HepG2 (cell line): ENCODE results near the gene SERPINI1. TPM values are rescaled to one million over a fixed set of nuclear protein-coding genes. Genes with fewer than 3 reads are reported as not detected.

Experiments used
- ATAC-seq: fragments of 200-7000 bp; cut with Tn5 transposase; 3 replicates; pipeline ENCODE4 v1.9.1; 2020; ENCODE audit warnings: mild to moderate bottlenecking, moderate library complexity
- BruUV-seq: library from RNA; stranded (reverse); fragments of 400-500 nt; replicated peaks from 2 replicates; lab custom pipeline; 2021; lab: Mats Ljungman, UMichigan
- CTCF ChIA-PET: fragments of 300-600 bp; formaldehyde crosslinking; extraction: SDS; loops from one replicate; lab custom pipeline; 2021; ENCODE audit warnings: low total read pairs, inconsistent platforms, low intra/inter-chr PET ratio; lab: Yijun Ruan, JAX
- POLR2A ChIA-PET: fragments of 350-600 bp; sonication (Branson Sonifier 250); formaldehyde crosslinking; loops from one replicate; lab custom pipeline; 2020; ENCODE audit warnings: antibody characterized with exemption, inconsistent platforms; lab: Yijun Ruan, JAX
- DNase-seq: peaks from one replicate; pipeline ENCODE4 v3.0.0-alpha.2; 2015; ENCODE audit warnings: low spot score
- FAIRE-seq: peaks from 3 replicates; lab custom pipeline; 2011; peaks lifted over from hg19 to GRCh38; lab: Jason Lieb, UNC
- H2AFZ ChIP-seq: one replicate; pipeline ENCODE4 v1.6.1; 2011; ENCODE audit warnings: low read length, inconsistent platforms
- H3K27ac ChIP-seq: fragments of 300-600 bp; 3 replicates; pipeline ENCODE4 v1.8.0; 2011; ENCODE audit warnings: mixed run types, mild to moderate bottlenecking, mixed read lengths, low read length, inconsistent platforms; ENCODE audit not compliant: insufficient read depth; ENCODE audit errors: extremely low read length
- H3K27me3 ChIP-seq, 2 experiments: fragments of 200-600 bp in 1 of 2; 2 replicates in 1 of 2; 3 replicates in 1 of 2; pipeline versions ENCODE4 v1.6.0 to v1.8.0; 2011; ENCODE audit warnings: low read length in 2 of 2, mild to moderate bottlenecking in 2 of 2, moderate library complexity in 2 of 2, inconsistent platforms in 1 of 2; ENCODE audit not compliant: insufficient read depth in 2 of 2, control insufficient read depth in 1 of 2
- H3K36me3 ChIP-seq, 2 experiments: fragments of 200-600 bp in 1 of 2; replicated peaks in 1 of 2; 2 replicates in 1 of 2; 3 replicates in 1 of 2; pipeline versions ENCODE4 v1.5.1 to v1.8.0; 2011; ENCODE audit warnings: low read length in 2 of 2, inconsistent platforms in 1 of 2; ENCODE audit not compliant: insufficient read depth in 2 of 2, control insufficient read depth in 1 of 2
- H3K4me1 ChIP-seq: 2 replicates; pipeline ENCODE4 v1.5.1; 2012; ENCODE audit warnings: low read length, inconsistent platforms; ENCODE audit not compliant: insufficient read depth
- H3K4me2 ChIP-seq: 2 replicates; pipeline ENCODE4 v1.6.0; 2011; ENCODE audit warnings: low read depth, low read length, inconsistent platforms
- H3K4me3 ChIP-seq, 3 experiments: fragments of 200-600 bp in 1 of 3; sonication (generic), shearing (Covaris generic) in 1 of 3; replicated peaks in 1 of 3; 2 replicates each; pipeline ENCODE4 v1.5.1; 2011 to 2016; ENCODE audit warnings: low read length in 3 of 3, inconsistent platforms in 2 of 3, low read depth in 2 of 3, mild to moderate bottlenecking in 2 of 3, control low read depth in 1 of 3, mixed read lengths in 1 of 3; ENCODE audit not compliant: insufficient read depth in 1 of 3
- H3K79me2 ChIP-seq: one replicate; pipeline ENCODE4 v1.6.1; 2011; ENCODE audit warnings: low read length, inconsistent platforms; ENCODE audit not compliant: insufficient read depth
- H3K9ac ChIP-seq: 2 replicates; pipeline ENCODE4 v1.6.0; 2011; ENCODE audit warnings: mild to moderate bottlenecking, low read depth, low read length, inconsistent platforms; ENCODE audit not compliant: insufficient read depth
- H3K9me3 ChIP-seq: 2 replicates; pipeline ENCODE4 v1.5.1; 2012; ENCODE audit warnings: mild to moderate bottlenecking, low read length
- H4K20me1 ChIP-seq: 2 replicates; pipeline ENCODE4 v1.6.0; 2011; ENCODE audit warnings: inconsistent platforms, mild to moderate bottlenecking, low read length, moderate library complexity; ENCODE audit not compliant: insufficient read depth
- FOXC1 ChIP-seq: sonication (generic); formaldehyde crosslinking; IDR thresholded peaks from 2 replicates; pipeline ENCODE4 v1.8.0; 2022; ENCODE audit warnings: mild to moderate bottlenecking, missing genetic modification reagents, borderline replicate concordance
- GZF1 ChIP-seq: sonication (generic); formaldehyde crosslinking; IDR thresholded peaks from 2 replicates; pipeline ENCODE4 v1.5.1; 2020; ENCODE audit warnings: mild to moderate bottlenecking, missing genetic modification reagents
- RCOR2 ChIP-seq: IDR thresholded peaks from 2 replicates; pipeline ENCODE4 v1.6.1; 2016; ENCODE audit warnings: missing biosample characterization, missing genetic modification reagents
- SP2 ChIP-seq: sonication (generic); formaldehyde crosslinking; IDR thresholded peaks from 2 replicates; pipeline ENCODE4 v1.5.1; 2020; ENCODE audit warnings: mild to moderate bottlenecking, missing genetic modification reagents
- SP5 ChIP-seq: IDR thresholded peaks from 2 replicates; pipeline ENCODE4 v1.6.1; 2016; ENCODE audit warnings: low read depth, borderline replicate concordance
- SRY ChIP-seq: sonication (generic); formaldehyde crosslinking; IDR thresholded peaks from 2 replicates; pipeline ENCODE4 v1.8.0; 2022; ENCODE audit warnings: mild to moderate bottlenecking, missing genetic modification reagents
- TSC22D2 ChIP-seq: sonication (generic); formaldehyde crosslinking; IDR thresholded peaks from 2 replicates; pipeline ENCODE4 v1.5.1; 2020; ENCODE audit warnings: missing genetic modification reagents, mild to moderate bottlenecking, borderline replicate concordance
- U2AF2 ChIP-seq: fragments of 200-400 bp; formaldehyde crosslinking; IDR thresholded peaks from 2 replicates; pipeline ENCODE4 v1.6.1; 2017; ENCODE audit warnings: low read depth, mild to moderate bottlenecking, low read length
- ZBTB7B ChIP-seq: sonication (generic); formaldehyde crosslinking; IDR thresholded peaks from 2 replicates; pipeline ENCODE4 v1.4.0; 2020; ENCODE audit warnings: missing genetic modification reagents
- ZNF549 ChIP-seq: sonication (generic); formaldehyde crosslinking; IDR thresholded peaks from 2 replicates; pipeline ENCODE4 v1.5.0; 2020; ENCODE audit warnings: missing genetic modification reagents
- ZNF703 ChIP-seq: sonication (generic); formaldehyde crosslinking; IDR thresholded peaks from 2 replicates; pipeline ENCODE4 v1.5.1; 2020; ENCODE audit warnings: missing genetic modification reagents, mild to moderate bottlenecking, moderate library complexity, borderline replicate concordance
- ZSCAN29 ChIP-seq: sonication (generic); formaldehyde crosslinking; conservative IDR thresholded peaks from 2 replicates; pipeline ENCODE4 v1.4.0; 2020; ENCODE audit warnings: mild to moderate bottlenecking, missing genetic modification reagents
- WGBS: methylation state at CpG from one replicate; pipeline ENCODE4 v1.1.6; 2017; ENCODE audit warnings: low lambda C conversion rate; 5-methylcytosine and 5-hydroxymethylcytosine counted together
- in situ Hi-C: cut with HindIII; loops from 2 replicates; pipeline ENCODE4 v1.10.0; 2017; ENCODE audit warnings: low pct_unique_long_range_greater_than_20kb; ENCODE audit not compliant: extremely low pct_ligation_motif_present
- intact Hi-C: fragments of 100-400 bp; cut with micrococcal nuclease; formaldehyde crosslinking; loops from one replicate; pipeline ENCODE4 v1.10.0; 2022; ENCODE audit not compliant: unreplicated experiment
- polyA plus RNA-seq, 8 experiments: library from polyadenylated mRNA; depleted of rRNA in 3 of 8; stranded (reverse) in 7 of 8; unstranded in 1 of 8; fragments of >200 nt; fragmentation: Illumina TruSeq in 4 of 8; extraction: Trizol in 4 of 8; gene quantifications; 2 replicates each; pipeline versions ENCODE4 v1.2.1 to v1.2.3, GENCODE V29; 2011 to 2016; ENCODE audit warnings: low read depth in 4 of 8, missing spikeins in 1 of 8, mixed read lengths in 1 of 8; ENCODE audit not compliant: insufficient read depth in 1 of 8
- total RNA-seq, 5 experiments: library from RNA; depleted of rRNA; stranded (reverse); fragments of >200 nt; fragmentation: Illumina TruSeq; extraction: Trizol; gene quantifications; 2 replicates each; pipeline ENCODE4 v1.2.3, GENCODE V29; 2016; ENCODE audit warnings: low read depth in 1 of 5
- TF ChIP-seq, protein P1 (sequence below): sonication (generic); formaldehyde crosslinking; IDR thresholded peaks from 2 replicates; pipeline ENCODE4 v1.4.0; 2020; ENCODE audit warnings: mild to moderate bottlenecking, missing genetic modification reagents

The SERPINI1 gene
- total and polyA plus RNA-seq, 2 of the 13 experiments (the other 11 are each of a cell fraction or from before 2014, with no cell fraction given), result 14.7 to 58.0 TPM

DNA sequence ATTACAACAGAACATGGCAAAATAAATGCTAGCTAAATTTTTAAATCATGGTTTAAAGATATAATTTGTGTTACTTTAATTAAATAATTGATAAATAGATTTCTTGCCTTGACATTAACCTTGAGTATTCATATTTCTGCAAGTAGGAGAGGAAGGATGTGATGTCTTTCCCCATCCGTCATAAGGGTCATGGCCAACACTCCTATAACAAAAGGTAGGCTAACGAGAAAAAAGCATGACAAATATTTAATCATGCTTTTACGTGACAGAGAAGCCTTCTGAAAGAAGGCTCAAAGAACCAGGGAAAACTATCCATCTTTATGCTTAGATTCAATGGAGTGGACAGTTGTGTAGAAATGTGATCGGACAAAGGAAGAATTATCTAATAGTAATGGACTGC is 135.2 kb downstream of the SERPINI1 start:
- no peak overlapping the region for H2AFZ ChIP-seq
- H3K79me2 ChIP-seq, result no peaks in the 10 kb centered on the region
- H4K20me1 ChIP-seq, result no peaks in the 10 kb centered on the region
- TF ChIP-seq GZF1 (no peak), ZNF549 (no peak), SP2 (no peak), TSC22D2 (CRISPR knock-in tag) (no peak), U2AF2 (no peak), FOXC1 (CRISPR knock-in tag) (no peak), ZBTB7B (CRISPR knock-in tag) (no peak), SP5 (CRISPR knock-in tag) (no peak), ZSCAN29 (no peak), RCOR2 (CRISPR knock-in tag) (no peak), ZNF703 (CRISPR knock-in tag) (no peak), SRY (CRISPR knock-in tag) (no peak)
- TF ChIP-seq, protein P1, sequence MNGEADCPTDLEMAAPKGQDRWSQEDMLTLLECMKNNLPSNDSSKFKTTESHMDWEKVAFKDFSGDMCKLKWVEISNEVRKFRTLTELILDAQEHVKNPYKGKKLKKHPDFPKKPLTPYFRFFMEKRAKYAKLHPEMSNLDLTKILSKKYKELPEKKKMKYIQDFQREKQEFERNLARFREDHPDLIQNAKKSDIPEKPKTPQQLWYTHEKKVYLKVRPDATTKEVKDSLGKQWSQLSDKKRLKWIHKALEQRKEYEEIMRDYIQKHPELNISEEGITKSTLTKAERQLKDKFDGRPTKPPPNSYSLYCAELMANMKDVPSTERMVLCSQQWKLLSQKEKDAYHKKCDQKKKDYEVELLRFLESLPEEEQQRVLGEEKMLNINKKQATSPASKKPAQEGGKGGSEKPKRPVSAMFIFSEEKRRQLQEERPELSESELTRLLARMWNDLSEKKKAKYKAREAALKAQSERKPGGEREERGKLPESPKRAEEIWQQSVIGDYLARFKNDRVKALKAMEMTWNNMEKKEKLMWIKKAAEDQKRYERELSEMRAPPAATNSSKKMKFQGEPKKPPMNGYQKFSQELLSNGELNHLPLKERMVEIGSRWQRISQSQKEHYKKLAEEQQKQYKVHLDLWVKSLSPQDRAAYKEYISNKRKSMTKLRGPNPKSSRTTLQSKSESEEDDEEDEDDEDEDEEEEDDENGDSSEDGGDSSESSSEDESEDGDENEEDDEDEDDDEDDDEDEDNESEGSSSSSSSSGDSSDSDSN (CRISPR knock-in tag), result no peak
- DNase-seq (no peak), ATAC-seq (no peak), FAIRE-seq (no peak)
- ChIA-PET CTCF (no interaction called here), POLR2A (no interaction called here)
- BruUV-seq, result no TSS peak
- H3K27me3 ChIP-seq, result no peaks in the 10 kb centered on the region
- no peaks in the 10 kb centered on the region for H3K9me3 ChIP-seq
- H3K36me3 ChIP-seq, result no peaks in the 10 kb centered on the region
- intact Hi-C loops (no loop called here), in situ Hi-C loops (no loop called here)
- H3K4me1 ChIP-seq, result no peaks in the 10 kb centered on the region
- H3K9ac ChIP-seq, result no peak overlapping the region
- no peak overlapping the region for H3K27ac ChIP-seq
- no peak overlapping the region for H3K4me2 ChIP-seq
- WGBS, result 48% methylated on average over 4 of the region's 4 CpGs
- no peak overlapping the region for H3K4me3 ChIP-seq
